BLaER1 treated with 17β-estradiol and CSF1 and Interleukin-3, amounts not matched to agents 10 nM and 100 nM (cell line): ENCODE data around the gene OLFML1.

Experiments used
- H3K27ac ChIP-seq, 11 experiments: shearing (Covaris generic); formaldehyde crosslinking; 2 replicates each; pipeline ENCODE4 v1.8.1; 2022
- H3K27me3 ChIP-seq, 11 experiments: shearing (Covaris generic); formaldehyde crosslinking; 2 replicates each; pipeline ENCODE4 v1.8.1; 2022
- H3K36me3 ChIP-seq, 11 experiments: shearing (Covaris generic); formaldehyde crosslinking; 2 replicates each; pipeline ENCODE4 v1.8.1; 2022
- H3K4me1 ChIP-seq, 10 experiments: shearing (Covaris generic); formaldehyde crosslinking; 2 replicates each; pipeline ENCODE4 v1.8.1; 2022
- H3K4me2 ChIP-seq, 11 experiments: shearing (Covaris generic); formaldehyde crosslinking; 2 replicates each; pipeline ENCODE4 v1.8.1; 2022
- H3K4me3 ChIP-seq, 10 experiments: shearing (Covaris generic); formaldehyde crosslinking; 2 replicates each; pipeline ENCODE4 v1.8.1; 2022
- H3K9ac ChIP-seq, 11 experiments: shearing (Covaris generic); formaldehyde crosslinking; 2 replicates each; pipeline ENCODE4 v1.8.1; 2022
- H3K9me3 ChIP-seq, 11 experiments: shearing (Covaris generic); formaldehyde crosslinking; replicated peaks in 1 of 11; 2 replicates each; pipeline ENCODE4 v1.8.1; 2022
- H4K20me1 ChIP-seq, 11 experiments: shearing (Covaris generic); formaldehyde crosslinking; 2 replicates each; pipeline ENCODE4 v1.8.1; 2022
- Cebpa-rat ChIP-seq, 11 experiments: shearing (Covaris generic); IDR thresholded peaks; 2 replicates each; pipeline ENCODE4 v1.8.1; 2022

Gene OLFML1

GRCh38 chr11:7448201-7448600, 37.1 kb upstream of the OLFML1 start:
- Histone ChIP-seq H3K4me2 (no peak overlapping the region), H3K9me3 (no peaks in the 10 kb centered on the region), H3K36me3 (no peaks in the 10 kb centered on the region), H3K9ac (no peak overlapping the region), H3K4me1 (peaks cover 6 to 17% (median 13%) of the 10 kb centered on the region in 10 experiments; a peak in 18 of 20 replicates), H3K27ac (no peak overlapping the region), H4K20me1 (no peaks in the 10 kb centered on the region), H3K27me3 (no peaks in the 10 kb centered on the region), H3K4me3 (no peak overlapping the region)
- TF ChIP-seq Cebpa-rat (IDR thresholded peaks at IDR 0.05): no peak

- no peak for TF ChIP-seq Cebpa-rat (IDR thresholded peaks at IDR 0.05)
- Histone ChIP-seq H3K4me1 (peaks cover 6 to 16% (median 13%) of the 10 kb centered on the region in 10 experiments; a peak in 18 of 20 replicates), H3K4me2 (peak overlapping the region; percentile 21 to 78 (median 43); a peak in 18 of 22 replicates), H3K9ac (no peak overlapping the region), H3K9me3 (no peaks in the 10 kb centered on the region), H3K36me3 (no peaks in the 10 kb centered on the region), H4K20me1 (no peaks in the 10 kb centered on the region), H3K27me3 (no peaks in the 10 kb centered on the region), H3K27ac (peak overlapping the region in 3 of 11 experiments; percentile 27 to 33 (median 27); a peak in 3 of 22 replicates), H3K4me3 (no peak overlapping the region)
Measured at GRCh38 chr11:7449211-7449840, 36.0 kb upstream of the OLFML1 start.

GRCh38 chr11:7449841-7450214, 35.5 kb upstream of the OLFML1 start:
- Histone ChIP-seq H3K27ac (peak overlapping the region in 3 of 11 experiments; percentile 27 to 33 (median 27); a peak in 3 of 22 replicates), H3K9ac (no peak overlapping the region), H3K36me3 (no peaks in the 10 kb centered on the region), H3K4me3 (no peak overlapping the region), H4K20me1 (no peaks in the 10 kb centered on the region), H3K4me2 (peak overlapping the region; percentile 21 to 78 (median 43); a peak in 18 of 22 replicates), H3K4me1 (peaks cover 5 to 16% (median 10%) of the 10 kb centered on the region in 10 experiments; a peak in 18 of 20 replicates), H3K27me3 (no peaks in the 10 kb centered on the region), H3K9me3 (no peaks in the 10 kb centered on the region)
- TF ChIP-seq Cebpa-rat (IDR thresholded peaks at IDR 0.05): no peak

GRCh38 chr11:7450836-7451235, 34.5 kb upstream of the OLFML1 start:
- no peaks in the 10 kb centered on the region for H4K20me1 ChIP-seq
- no peak overlapping the region for H3K4me3 ChIP-seq
- H3K4me1 ChIP-seq: peaks cover 4 to 16% (median 10%) of the 10 kb centered on the region in 10 experiments; a peak in 18 of 20 replicates
- no peaks in the 10 kb centered on the region for H3K9me3 ChIP-seq
- H3K27ac ChIP-seq: no peak overlapping the region
- H3K9ac ChIP-seq: no peak overlapping the region
- no peaks in the 10 kb centered on the region for H3K36me3 ChIP-seq
- H3K4me2 ChIP-seq: no peak overlapping the region
- no peaks in the 10 kb centered on the region for H3K27me3 ChIP-seq
- TF ChIP-seq Cebpa-rat (IDR thresholded peaks at IDR 0.05): no peak

GRCh38 chr11:7451520-7451919, 33.8 kb upstream of the OLFML1 start:
- TF ChIP-seq Cebpa-rat (IDR thresholded peaks at IDR 0.05): no peak
- Histone ChIP-seq H3K27ac (no peak overlapping the region), H4K20me1 (no peaks in the 10 kb centered on the region), H3K27me3 (no peaks in the 10 kb centered on the region), H3K4me3 (no peak overlapping the region), H3K4me1 (peaks cover 4 to 16% (median 10%) of the 10 kb centered on the region in 10 experiments; a peak in 18 of 20 replicates), H3K9me3 (no peaks in the 10 kb centered on the region), H3K9ac (no peak overlapping the region), H3K4me2 (no peak overlapping the region), H3K36me3 (no peaks in the 10 kb centered on the region)

GRCh38 chr11:7451952-7452494, 33.3 kb upstream of the OLFML1 start:
- no peak overlapping the region for H3K4me2 ChIP-seq
- no peak overlapping the region for H3K9ac ChIP-seq
- H3K27me3 ChIP-seq: no peaks in the 10 kb centered on the region
- H3K9me3 ChIP-seq: no peaks in the 10 kb centered on the region
- H3K4me3 ChIP-seq: no peak overlapping the region
- H3K27ac ChIP-seq: no peak overlapping the region
- H3K4me1 ChIP-seq: peaks cover 4 to 16% (median 10%) of the 10 kb centered on the region in 10 experiments; a peak in 18 of 20 replicates
- no peaks in the 10 kb centered on the region for H3K36me3 ChIP-seq
- H4K20me1 ChIP-seq: no peaks in the 10 kb centered on the region
- TF ChIP-seq Cebpa-rat (IDR thresholded peaks at IDR 0.05): no peak

- Histone ChIP-seq H4K20me1 (no peaks in the 10 kb centered on the region), H3K36me3 (no peaks in the 10 kb centered on the region), H3K4me3 (no peak overlapping the region), H3K4me1 (peaks cover 0 to 5% (median 1%) of the 10 kb centered on the region in 10 experiments; a peak in 13 of 20 replicates), H3K27ac (no peak overlapping the region), H3K27me3 (no peaks in the 10 kb centered on the region), H3K4me2 (no peak overlapping the region), H3K9ac (no peak overlapping the region), H3K9me3 (no peaks in the 10 kb centered on the region)
- TF ChIP-seq Cebpa-rat (IDR thresholded peaks at IDR 0.05): no peak
Measured at GRCh38 chr11:7454854-7455253, 30.5 kb upstream of the OLFML1 start.

- Histone ChIP-seq H3K9ac (no peak overlapping the region), H3K36me3 (no peaks in the 10 kb centered on the region), H4K20me1 (no peaks in the 10 kb centered on the region), H3K27me3 (no peaks in the 10 kb centered on the region), H3K4me2 (no peak overlapping the region), H3K4me3 (no peak overlapping the region), H3K4me1 (no peaks in the 10 kb centered on the region), H3K9me3 (no peaks in the 10 kb centered on the region), H3K27ac (no peak overlapping the region)
- TF ChIP-seq Cebpa-rat (IDR thresholded peaks at IDR 0.05): no peak
Measured at GRCh38 chr11:7457211-7457610, 28.1 kb upstream of the OLFML1 start.

GRCh38 chr11:7462706-7463105, 22.6 kb upstream of the OLFML1 start:
- no peak overlapping the region for H3K4me2 ChIP-seq
- H3K27ac ChIP-seq: no peak overlapping the region
- no peaks in the 10 kb centered on the region for H4K20me1 ChIP-seq
- H3K9me3 ChIP-seq: no peaks in the 10 kb centered on the region
- no peak for TF ChIP-seq Cebpa-rat (IDR thresholded peaks at IDR 0.05)
- H3K27me3 ChIP-seq: no peaks in the 10 kb centered on the region
- H3K36me3 ChIP-seq: no peaks in the 10 kb centered on the region
- no peak overlapping the region for H3K4me3 ChIP-seq
- no peak overlapping the region for H3K9ac ChIP-seq
- H3K4me1 ChIP-seq: no peaks in the 10 kb centered on the region

GRCh38 chr11:7467652-7468051, 17.7 kb upstream of the OLFML1 start:
- no peaks in the 10 kb centered on the region for H3K9me3 ChIP-seq
- H3K27me3 ChIP-seq: no peaks in the 10 kb centered on the region
- no peak overlapping the region for H3K9ac ChIP-seq
- no peaks in the 10 kb centered on the region for H4K20me1 ChIP-seq
- peaks cover 0 to 3% (median 0%) of the 10 kb centered on the region in 10 experiments; a peak in 1 of 20 replicates for H3K4me1 ChIP-seq
- no peak overlapping the region for H3K27ac ChIP-seq
- no peak for TF ChIP-seq Cebpa-rat (IDR thresholded peaks at IDR 0.05)
- H3K4me3 ChIP-seq: no peak overlapping the region
- H3K36me3 ChIP-seq: no peaks in the 10 kb centered on the region; a peak in 1 of 22 replicates
- H3K4me2 ChIP-seq: no peak overlapping the region
